Measurements from ENCODE around the gene PAEP.

Gene PAEP

DNA sequence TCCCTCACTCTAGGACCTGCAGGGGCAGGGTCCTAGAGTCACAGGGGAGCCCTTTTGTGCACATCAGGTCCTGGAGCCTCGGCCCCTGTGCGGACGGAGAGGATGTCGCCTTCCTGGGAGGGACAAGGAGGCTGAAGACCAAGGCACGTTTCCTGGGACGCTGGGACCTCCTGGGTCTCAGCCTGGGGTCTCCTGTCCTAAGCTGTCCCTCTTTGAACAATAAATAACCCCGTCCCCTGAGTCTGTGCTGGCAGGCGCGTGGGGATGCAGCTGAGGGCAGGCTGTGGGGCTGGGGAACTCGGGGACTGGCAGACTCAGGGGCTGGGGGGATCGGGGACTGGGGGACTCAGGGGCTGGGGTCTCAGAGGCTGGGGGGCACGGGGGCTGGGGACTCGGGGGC lies 31.1 kb downstream of the PAEP start:
- no peak overlapping the region for H3K27ac ChIP-seq
- no peaks in the 10 kb centered on the region for H3K36me3 ChIP-seq
- no peaks in the 10 kb centered on the region for H3K27me3 ChIP-seq (ENCODE audit: insufficient read depth, low read depth, severe bottlenecking)
- no peak for TF ChIP-seq CTCF (IDR thresholded peaks at IDR 0.05; ENCODE audit: low read depth, low read length)
- H3K4me3 ChIP-seq (ENCODE audit: low read depth, low read length): no peak overlapping the region
- peaks cover 4% of the 10 kb centered on the region for H3K9me3 ChIP-seq (ENCODE audit: severe bottlenecking)
- DNase-seq: no peak

- H3K27ac ChIP-seq: no peak overlapping the region
- peaks cover 4% of the 10 kb centered on the region for H3K9me3 ChIP-seq (ENCODE audit: severe bottlenecking)
- no peak overlapping the region for H3K4me3 ChIP-seq (ENCODE audit: low read depth, low read length)
- no peaks in the 10 kb centered on the region for H3K36me3 ChIP-seq
- DNase-seq: no peak
- H3K27me3 ChIP-seq (ENCODE audit: insufficient read depth, low read depth, severe bottlenecking): no peaks in the 10 kb centered on the region
- no peak for TF ChIP-seq CTCF (IDR thresholded peaks at IDR 0.05; ENCODE audit: low read depth, low read length)
Measured at GRCh38 chr9:135596211-135596610, 34.7 kb downstream of the PAEP start.

DNA sequence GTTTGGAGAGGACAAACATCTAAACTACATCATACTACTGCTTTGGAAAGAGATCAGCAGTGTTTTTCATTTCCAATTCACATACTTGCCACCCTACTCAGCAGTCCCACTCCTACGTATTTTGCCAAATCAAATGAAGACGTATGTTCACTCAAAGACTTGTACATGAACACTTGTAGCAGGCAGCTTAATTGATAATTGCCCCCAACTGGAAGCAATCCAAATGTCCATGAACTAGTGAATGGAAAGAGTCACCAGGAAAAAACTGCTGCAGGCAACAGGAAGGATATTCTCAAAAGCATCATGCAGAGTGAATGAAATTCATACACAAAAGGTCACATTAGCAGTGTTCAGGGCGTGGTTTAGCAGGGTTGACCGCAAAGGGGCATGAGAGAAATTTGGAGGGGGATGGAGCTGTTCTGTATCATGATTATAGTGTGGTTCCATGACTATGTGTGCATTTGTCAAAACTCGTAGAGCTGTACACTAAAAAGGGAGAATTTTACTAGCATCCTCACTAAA lies 38.8 kb downstream of the PAEP start:
- no peak for TF ChIP-seq CTCF (IDR thresholded peaks at IDR 0.05; ENCODE audit: low read depth, low read length)
- H3K27ac ChIP-seq: no peak overlapping the region
- no peaks in the 10 kb centered on the region for H3K27me3 ChIP-seq (ENCODE audit: insufficient read depth, low read depth, severe bottlenecking)
- peaks cover under 1% of the 10 kb centered on the region for H3K9me3 ChIP-seq (ENCODE audit: severe bottlenecking)
- H3K36me3 ChIP-seq: no peaks in the 10 kb centered on the region
- H3K4me3 ChIP-seq (ENCODE audit: low read depth, low read length): no peak overlapping the region
- DNase-seq: no peak

DNA sequence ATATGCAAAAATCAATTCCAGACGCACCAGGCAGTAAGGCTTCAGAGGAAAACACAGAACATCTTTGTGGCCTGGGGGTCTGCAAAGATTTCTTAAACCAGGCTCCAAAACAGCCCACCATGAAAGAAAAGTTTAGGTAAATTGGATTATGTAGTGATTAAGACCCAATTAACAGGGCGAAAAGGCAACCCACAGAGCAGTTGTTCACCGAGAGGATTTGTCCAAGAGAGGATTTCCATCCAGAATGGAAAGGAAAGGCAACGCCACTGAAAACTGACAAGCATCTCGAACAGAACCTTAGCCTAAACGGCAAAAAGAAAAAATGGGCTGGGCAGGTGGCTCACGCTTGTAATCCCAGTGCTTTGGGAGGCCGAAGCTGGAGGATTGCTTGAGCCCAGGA lies 40.4 kb downstream of the PAEP start:
- DNase-seq: no peak
- no peak for TF ChIP-seq CTCF (IDR thresholded peaks at IDR 0.05; ENCODE audit: low read depth, low read length)
- Histone ChIP-seq H3K27ac (no peak overlapping the region), H3K36me3 (no peaks in the 10 kb centered on the region), H3K9me3 (ENCODE audit: severe bottlenecking) (no peaks in the 10 kb centered on the region), H3K27me3 (ENCODE audit: insufficient read depth, low read depth, severe bottlenecking) (no peaks in the 10 kb centered on the region), H3K4me3 (ENCODE audit: low read depth, low read length) (no peak overlapping the region)

- H3K27ac ChIP-seq: no peak overlapping the region
- no peaks in the 10 kb centered on the region for H3K27me3 ChIP-seq (ENCODE audit: insufficient read depth, low read depth, severe bottlenecking)
- H3K9me3 ChIP-seq (ENCODE audit: severe bottlenecking): no peaks in the 10 kb centered on the region
- H3K36me3 ChIP-seq: no peaks in the 10 kb centered on the region
- peak; percentile 70 for TF ChIP-seq CTCF (IDR thresholded peaks at IDR 0.05; ENCODE audit: low read depth, low read length)
- H3K4me3 ChIP-seq (ENCODE audit: low read depth, low read length): no peak overlapping the region
- peak; percentile 50 for DNase-seq
Measured at GRCh38 chr9:135602789-135603481, 41.4 kb downstream of the PAEP start.
